ENCODE data around the gene AAR2.

The AAR2 gene

GRCh38 chr20:36261389-36262105, 25.3 kb downstream of the AAR2 start:
- no peak for DNase-seq

GRCh38 chr20:36262440-36262839, 26.2 kb downstream of the AAR2 start:
- DNase-seq = no peak

- no peak for DNase-seq
Measured at GRCh38 chr20:36264426-36265246, 28.4 kb downstream of the AAR2 start.

GRCh38 chr20:36266189-36266588, 29.9 kb downstream of the AAR2 start:
- DNase-seq = no peak

GRCh38 chr20:36267605-36268381, 31.5 kb downstream of the AAR2 start:
- no peak for DNase-seq

- no peak for DNase-seq
Measured at GRCh38 chr20:36268440-36269342, 32.4 kb downstream of the AAR2 start.

GRCh38 chr20:36269507-36269906, 33.2 kb downstream of the AAR2 start:
- no peak for DNase-seq

- no peak for DNase-seq
Measured at GRCh38 chr20:36270744-36271638, 34.7 kb downstream of the AAR2 start.

- DNase-seq = no peak
Measured at GRCh38 chr20:36271639-36272546, 35.6 kb downstream of the AAR2 start.

- DNase-seq = no peak
Measured at GRCh38 chr20:36272547-36273220, 36.4 kb downstream of the AAR2 start.

GRCh38 chr20:36273414-36274180, 37.3 kb downstream of the AAR2 start:
- peak; percentile 39 for DNase-seq

GRCh38 chr20:36274181-36274841, 38.0 kb downstream of the AAR2 start:
- DNase-seq = no peak

GRCh38 chr20:36275011-36275410, 38.7 kb downstream of the AAR2 start:
- DNase-seq = no peak

GRCh38 chr20:36275441-36276189, 39.3 kb downstream of the AAR2 start:
- DNase-seq = no peak

GRCh38 chr20:36277546-36277945, 41.3 kb downstream of the AAR2 start:
- no peak for DNase-seq

- DNase-seq = no peak
Measured at GRCh38 chr20:36279362-36279761, 43.1 kb downstream of the AAR2 start.

GRCh38 chr20:36279776-36280175, 43.5 kb downstream of the AAR2 start:
- DNase-seq = no peak

Data from hematopoietic multipotent progenitor cell treated with erythropoietin and hydrocortisone succinate and interleukin-3 and kit ligand, for 8 days (in vitro differentiated cells).